GM18520 (cell line): ENCODE measurements around the gene FARP1.
"Not testable (repeated sequence)": the region's sequence is repeated elsewhere in the genome, so short reads cannot be mapped to it uniquely, and the experiment has no call there.

Source experiments
- ATAC-seq: cut with Tn5 transposase; IDR thresholded peaks from one replicate; pipeline ENCODE4 v1.9.1; 2021; ENCODE audit not compliant: unreplicated experiment

The FARP1 gene

GRCh38 chr13:98252931-98253470 lies 110.1 kb downstream of the FARP1 start:
- no peak for ATAC-seq

- no peak for ATAC-seq
Observed at GRCh38 chr13:98253526-98253925, 110.6 kb downstream of the FARP1 start.

- ATAC-seq, result no peak
Observed at GRCh38 chr13:98254513-98254912, 111.6 kb downstream of the FARP1 start.

GRCh38 chr13:98258226-98258625 lies 115.3 kb downstream of the FARP1 start:
- ATAC-seq, result no peak

- no peak for ATAC-seq
Observed at GRCh38 chr13:98260357-98261164, 117.7 kb downstream of the FARP1 start.

- ATAC-seq, result no peak
Observed at GRCh38 chr13:98261165-98261702, 118.3 kb downstream of the FARP1 start.

- no peak for ATAC-seq
Observed at GRCh38 chr13:98262292-98262691, 119.4 kb downstream of the FARP1 start.

- no peak for ATAC-seq
Observed at GRCh38 chr13:98263841-98264240, 120.9 kb downstream of the FARP1 start.

- ATAC-seq, result no peak
Observed at GRCh38 chr13:98264877-98265276, 122.0 kb downstream of the FARP1 start.

- no peak for ATAC-seq
Observed at GRCh38 chr13:98265692-98266551, 123.0 kb downstream of the FARP1 start.

GRCh38 chr13:98267080-98267912 lies 124.4 kb downstream of the FARP1 start:
- ATAC-seq, result no peak

- no peak for ATAC-seq
Observed at GRCh38 chr13:98269386-98269785, 126.5 kb downstream of the FARP1 start.

- ATAC-seq, result no peak
Observed at GRCh38 chr13:98270819-98271218, 127.9 kb downstream of the FARP1 start.

- not testable (repeated sequence) for ATAC-seq
Observed at GRCh38 chr13:98271646-98272045, 128.8 kb downstream of the FARP1 start.

GRCh38 chr13:98272549-98272948 lies 129.7 kb downstream of the FARP1 start:
- no peak for ATAC-seq

GRCh38 chr13:98273067-98273823 lies 130.4 kb downstream of the FARP1 start:
- no peak for ATAC-seq

- no peak for ATAC-seq
Observed at GRCh38 chr13:98273824-98274742, 131.2 kb downstream of the FARP1 start.

GRCh38 chr13:98274921-98275487 lies 132.1 kb downstream of the FARP1 start:
- no peak for ATAC-seq
